Thyroid gland (tissue), 4 donors: ENCODE data around the gene TMEM132C.

Experiments used
- CTCF ChIP-seq, 6 experiments: fragments of 200-600 bp in 3 of 6; fragments of 450-650 bp in 3 of 6; sonication (generic) in 3 of 6; IDR thresholded peaks; one replicate each; pipeline ENCODE4 v1.5.1; 2016 to 2019; ENCODE audit warnings: antibody characterized with exemption in 6 of 6, mild to moderate bottlenecking in 2 of 6, inconsistent platforms in 1 of 6, moderate library complexity in 1 of 6
- POLR2A ChIP-seq, 2 donors: fragments of 450-650 bp; IDR thresholded peaks; one replicate each; pipeline ENCODE4 v1.6.1; 2017; ENCODE audit warnings: antibody characterized with exemption in 2 of 2, mild to moderate bottlenecking in 2 of 2, moderate library complexity in 1 of 2

- TF ChIP-seq CTCF (IDR thresholded peaks at IDR 0.05) (no peak), POLR2A (IDR thresholded peaks at IDR 0.05) (no peak)
These were observed 460.5 kb downstream of the TMEM132C start for GRCh38 chr12:128727461-128727860.
